Measurements from ENCODE around the gene NT5E.

Gene NT5E

DNA sequence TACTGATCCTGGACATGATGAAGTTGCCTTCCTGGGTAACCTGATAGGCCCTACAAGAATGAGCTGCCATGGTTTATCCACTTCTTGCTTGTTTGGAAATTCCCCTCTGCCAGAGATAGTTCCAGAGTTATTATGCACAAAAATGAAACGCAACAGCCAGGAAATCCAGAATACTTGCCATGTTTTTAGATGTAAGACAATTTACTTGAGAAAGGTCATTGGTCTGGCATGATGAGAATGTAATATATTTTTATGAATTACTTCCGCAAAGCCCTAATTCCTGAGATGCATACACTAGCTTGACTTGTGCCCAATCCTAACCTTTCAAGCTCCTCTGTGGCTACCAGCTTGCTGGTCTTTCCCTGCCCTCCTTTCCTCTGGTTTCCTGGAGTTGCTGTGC, 27.9 kb upstream of the NT5E start:
- DNase-seq: peak; percentile 86

GRCh38 chr6:85422996-85423395, 26.9 kb upstream of the NT5E start:
- DNase-seq: no peak

GRCh38 chr6:85424981-85425380, 24.9 kb upstream of the NT5E start:
- DNase-seq: no peak

DNA sequence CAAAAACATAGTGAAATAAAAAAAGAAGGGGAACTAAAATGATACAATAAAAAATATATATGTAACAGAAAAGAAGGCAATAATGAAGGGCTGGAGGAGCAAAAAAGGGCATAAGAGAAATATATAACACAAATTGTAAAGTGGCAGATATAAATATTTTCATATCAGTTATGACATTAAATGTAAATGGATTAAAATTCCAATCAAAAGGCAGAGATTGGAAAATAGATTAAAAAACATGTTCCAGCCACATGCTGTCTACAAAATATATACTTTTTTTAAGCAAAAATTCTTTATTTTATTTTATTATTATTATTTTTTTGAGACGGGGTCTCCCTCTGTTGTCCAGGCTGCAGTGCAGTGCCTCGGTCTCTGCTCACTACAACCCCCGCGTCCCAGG, 23.9 kb upstream of the NT5E start:
- DNase-seq: no peak

- no peak for DNase-seq
These were observed 21.4 kb upstream of the NT5E start for GRCh38 chr6:85428486-85428885.

GRCh38 chr6:85429346-85429745, 20.5 kb upstream of the NT5E start:
- DNase-seq: no peak

DNA sequence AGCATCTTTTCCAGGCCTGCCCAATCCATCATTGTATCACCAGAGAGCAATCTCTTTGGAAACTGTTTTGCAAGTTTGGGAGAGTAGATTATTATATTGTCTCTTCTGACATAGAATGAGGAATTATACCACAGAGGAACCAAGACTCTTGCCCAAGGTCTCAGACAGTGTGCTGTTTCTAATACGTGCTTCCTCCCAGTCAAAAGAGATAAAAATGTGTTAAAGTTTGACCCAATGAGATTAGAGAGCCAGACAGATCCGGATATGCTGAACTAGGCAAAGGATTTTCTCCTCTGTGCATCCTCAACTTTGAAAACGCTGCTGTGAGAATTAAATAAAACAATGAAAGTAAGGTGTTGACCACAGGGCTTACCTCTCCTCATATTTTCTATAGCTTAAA, 18.6 kb upstream of the NT5E start:
- DNase-seq: no peak

DNA sequence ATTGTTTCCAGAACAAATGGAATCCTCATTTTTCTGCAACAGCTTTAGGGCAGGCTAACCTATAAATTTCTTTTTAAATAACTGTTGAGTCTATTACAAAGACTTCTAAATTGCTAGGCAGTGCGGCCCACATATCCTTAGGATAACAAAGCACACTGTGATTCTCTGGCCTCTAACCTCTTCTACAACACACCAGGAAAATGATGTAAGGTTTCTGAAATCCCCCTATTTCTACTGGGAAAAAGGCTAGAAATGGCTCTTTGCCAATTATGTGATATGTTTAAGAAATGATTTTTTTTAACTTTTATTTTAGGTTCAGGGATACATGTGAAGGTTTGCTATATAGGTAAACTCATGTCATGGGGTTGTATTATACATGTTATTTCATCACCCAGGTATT, 17.3 kb upstream of the NT5E start:
- DNase-seq: no peak

GRCh38 chr6:85435851-85436250, 14.0 kb upstream of the NT5E start:
- no peak for DNase-seq

DNA sequence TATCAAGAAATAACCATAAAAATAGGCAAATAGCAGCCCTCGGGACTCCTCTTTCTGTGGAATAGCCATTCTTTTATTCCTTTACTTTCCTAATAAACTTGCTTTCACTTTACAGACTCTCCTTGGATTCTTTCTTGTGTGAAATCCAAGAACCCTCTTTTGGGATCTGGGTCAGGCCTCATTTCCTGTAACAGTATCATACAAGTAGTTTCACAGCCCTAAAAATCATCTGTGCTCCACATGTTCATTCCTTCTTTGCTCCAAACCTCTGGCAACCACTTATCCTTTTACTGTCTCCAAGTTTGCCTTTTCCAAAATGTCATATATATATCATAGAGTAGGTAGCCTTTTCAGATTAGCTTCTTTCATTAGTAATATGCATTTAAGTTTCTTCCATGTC, 13.5 kb upstream of the NT5E start:
- DNase-seq: no peak

- no peak for DNase-seq
These were observed 12.9 kb upstream of the NT5E start for GRCh38 chr6:85436939-85437495.

DNA sequence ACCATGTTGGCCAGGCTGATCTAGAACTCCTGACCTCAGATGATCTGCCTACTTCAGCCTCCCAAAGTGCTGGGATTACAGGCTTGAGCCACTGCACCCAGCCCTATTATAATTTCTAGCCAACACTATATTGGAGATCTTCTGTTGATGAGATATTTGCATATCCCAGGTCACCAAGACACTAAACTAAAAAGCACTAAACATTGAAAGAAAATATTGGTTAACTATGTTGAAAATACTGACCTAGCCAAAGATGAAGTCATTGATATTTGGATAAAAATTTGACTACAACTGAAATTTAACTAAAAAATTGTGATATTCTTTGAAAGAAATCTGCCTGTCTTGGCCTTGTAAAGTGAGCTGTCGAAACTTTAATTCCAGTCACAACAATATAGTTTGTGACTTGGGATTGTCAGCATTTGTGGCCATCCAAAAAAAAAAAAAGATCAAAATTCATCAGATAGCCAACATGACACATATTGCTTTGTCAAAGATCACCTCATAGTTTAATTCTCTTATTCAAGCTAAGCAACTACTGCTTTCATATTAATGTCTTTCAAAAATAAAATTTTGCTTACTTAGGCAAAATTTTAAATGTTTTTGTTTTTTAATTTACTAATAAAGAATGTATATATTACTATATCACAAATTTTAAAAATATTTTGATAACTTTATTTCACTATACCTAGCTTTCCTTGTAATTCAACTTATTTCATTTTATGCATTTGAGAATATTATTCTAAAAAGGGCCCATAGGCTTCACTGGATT, 6.3 kb upstream of the NT5E start:
- DNase-seq: no peak

DNA sequence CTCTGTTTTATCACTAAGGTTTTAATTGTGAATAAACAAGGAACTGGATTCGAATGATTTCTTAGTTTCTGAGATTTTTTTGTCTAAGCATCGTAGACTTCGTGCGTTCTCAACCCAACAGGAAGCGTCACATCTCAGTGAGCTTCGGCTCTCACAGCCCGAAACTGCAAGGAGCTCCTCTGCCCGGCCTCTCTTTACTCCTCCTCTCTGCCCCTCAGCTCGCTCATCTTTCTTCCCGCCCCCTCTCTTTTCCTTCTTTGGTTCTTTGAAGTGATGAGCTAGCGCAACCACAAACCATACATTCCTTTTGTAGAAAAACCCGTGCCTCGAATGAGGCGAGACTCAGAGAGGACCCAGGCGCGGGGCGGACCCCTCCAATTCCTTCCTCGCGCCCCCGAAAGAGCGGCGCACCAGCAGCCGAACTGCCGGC, 480 bp upstream of the NT5E start:
- peak; percentile 94 for DNase-seq

DNA sequence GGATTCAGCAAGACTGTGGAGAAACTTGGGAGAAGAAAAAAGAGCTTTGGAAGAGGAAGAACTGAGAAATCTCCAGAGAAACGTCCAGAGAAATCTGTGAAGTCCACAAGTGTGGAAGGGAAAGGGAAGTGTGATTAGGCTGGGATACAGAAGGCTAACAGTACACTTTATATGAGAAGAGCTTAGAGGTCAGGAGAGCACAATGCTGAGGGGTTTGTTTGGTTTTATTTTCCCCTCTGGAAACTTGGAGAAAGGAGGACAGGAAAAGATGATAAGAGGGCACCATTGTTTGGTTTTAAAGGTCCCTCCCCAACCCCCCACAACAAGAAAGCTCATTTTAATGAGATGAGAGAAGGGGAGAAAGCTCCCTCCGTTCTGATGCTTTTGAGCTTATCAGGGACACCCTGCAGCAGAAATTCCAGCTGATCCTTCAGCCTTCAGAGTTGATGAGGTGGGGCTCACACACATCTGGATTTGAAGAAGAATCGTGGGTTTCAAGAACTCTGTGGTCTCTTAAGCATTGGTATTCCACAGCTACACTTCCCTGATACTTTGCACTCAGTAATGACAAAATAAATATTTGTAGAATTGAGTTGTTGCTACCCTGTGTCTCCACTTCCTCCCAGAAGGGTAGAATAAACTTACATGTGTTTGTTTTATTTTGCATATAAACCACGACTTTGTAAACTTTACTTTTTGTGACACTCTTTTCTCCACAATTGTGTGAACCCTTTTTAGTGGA, 1.9 kb downstream of the NT5E start:
- DNase-seq: no peak

- DNase-seq: peak; percentile 49
These were observed 2.6 kb downstream of the NT5E start for GRCh38 chr6:85452441-85452881.

DNA sequence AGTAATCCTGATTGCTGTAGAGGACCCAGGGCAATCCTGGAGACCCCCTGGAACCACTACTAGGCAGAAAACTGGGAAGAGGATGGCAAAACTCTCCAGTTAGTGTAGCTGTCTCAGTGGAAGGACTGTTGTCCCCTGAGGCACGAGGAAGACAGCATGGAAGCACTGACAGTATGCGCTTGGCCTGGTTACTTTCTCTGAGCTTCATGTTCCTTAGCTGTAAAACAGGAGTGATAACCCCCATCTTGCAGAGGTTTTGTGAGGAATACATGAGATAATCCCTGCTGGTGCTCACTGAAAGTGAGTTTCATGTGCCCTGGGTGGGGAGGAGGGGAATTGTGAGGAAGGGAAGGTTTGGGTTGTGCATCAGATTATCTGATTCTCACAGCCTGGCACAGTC, 3.2 kb downstream of the NT5E start:
- no peak for DNase-seq

- no peak for DNase-seq
These were observed 3.6 kb downstream of the NT5E start for GRCh38 chr6:85453490-85453889.

- DNase-seq: no peak
These were observed 5.7 kb downstream of the NT5E start for GRCh38 chr6:85455471-85456026.

GRCh38 chr6:85456782-85457181, 6.9 kb downstream of the NT5E start:
- DNase-seq: no peak

DNA sequence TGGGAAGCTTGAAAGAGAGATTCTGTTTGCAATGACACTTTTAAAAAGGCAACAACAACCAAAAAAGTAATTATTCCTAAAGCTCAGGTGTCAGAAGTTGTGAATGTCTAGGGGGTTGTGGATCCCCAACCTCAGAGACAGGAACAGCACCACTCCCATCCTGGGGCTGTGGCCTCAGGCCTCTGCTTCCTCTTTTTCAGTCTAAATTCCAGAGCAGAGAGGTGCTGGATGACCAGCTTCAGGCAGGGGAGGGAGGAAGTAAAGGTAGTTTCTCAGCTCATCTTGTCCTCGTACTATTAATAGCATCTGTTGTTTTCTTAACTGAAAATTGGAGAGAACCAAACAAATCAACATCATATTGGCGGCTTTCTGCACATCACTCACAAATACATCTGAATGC, 8.3 kb downstream of the NT5E start:
- no peak for DNase-seq

DNA sequence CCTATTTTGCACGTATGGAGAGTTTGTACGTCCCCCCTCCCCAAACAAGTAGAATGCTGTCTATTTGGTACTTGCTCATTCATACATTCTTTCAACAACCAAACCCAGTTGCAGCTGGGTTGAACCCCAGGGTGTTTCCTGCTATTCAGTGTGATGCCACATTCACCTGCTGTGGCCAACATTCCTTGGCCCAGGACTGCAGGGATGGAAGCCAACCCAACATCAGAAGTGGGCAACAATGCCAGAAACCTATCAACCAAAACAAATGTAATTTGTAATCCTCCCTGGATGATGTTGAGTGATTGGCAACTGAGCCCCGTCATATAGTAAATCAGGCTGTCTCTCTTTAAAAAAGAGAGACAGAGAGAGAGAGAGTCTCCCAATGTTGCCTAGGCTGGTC, 8.9 kb downstream of the NT5E start:
- no peak for DNase-seq

DNA sequence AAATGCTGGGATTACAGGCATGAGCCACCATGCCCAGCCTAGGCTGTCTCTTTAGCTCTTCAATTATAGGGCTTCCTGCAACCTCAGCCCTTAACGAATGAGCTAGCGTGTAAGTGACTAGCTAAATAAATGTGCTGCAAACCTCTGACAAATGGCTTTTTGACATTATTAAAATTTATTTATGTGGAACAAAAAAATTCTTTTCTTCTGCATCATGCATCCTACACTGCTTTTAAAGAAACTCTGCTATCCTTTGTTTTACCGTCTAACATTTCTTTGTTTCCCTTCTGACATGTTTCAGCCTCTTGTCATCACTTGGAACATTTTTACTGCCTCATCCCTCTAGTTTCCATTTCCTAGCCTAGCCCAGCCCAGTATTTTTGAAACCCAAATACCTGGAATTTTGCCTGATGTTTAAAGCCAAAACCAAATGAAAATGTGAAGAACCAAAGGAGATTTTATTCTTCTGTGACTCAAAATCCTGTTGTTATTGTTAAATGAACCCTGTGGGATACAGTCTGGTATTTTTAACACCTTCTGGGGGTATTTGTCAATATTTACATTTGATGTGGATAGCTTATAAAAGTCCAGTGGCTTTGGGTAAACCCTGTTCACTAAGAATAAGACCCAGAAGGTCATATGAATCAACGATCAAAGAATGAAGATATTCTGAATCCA, 9.5 kb downstream of the NT5E start:
- DNase-seq: peak; percentile 94

Measured in fibroblast of skin of back (primary cell).